Progenitor cell of endocrine pancreas (in vitro differentiated cells): ENCODE measurements around the gene SYP. TPM values are rescaled to one million over a fixed set of nuclear protein-coding genes. Genes with fewer than 3 reads are reported as not detected.

Source experiments
- DNase-seq: peaks from one replicate; pipeline ENCODE4 v3.0.0; 2021; ENCODE audit warnings: low spot score; ENCODE audit not compliant: unreplicated experiment
- H3K27ac Mint-ChIP-seq: 2 replicates; pipeline ENCODE4 v1.8.0; 2021; ENCODE audit warnings: mild to moderate bottlenecking, moderate library complexity, mixed read lengths
- H3K27me3 Mint-ChIP-seq: 2 replicates; pipeline ENCODE4 v1.8.0; 2021; ENCODE audit warnings: mixed read lengths
- H3K36me3 Mint-ChIP-seq: 2 replicates; pipeline ENCODE4 v1.8.0; 2022; ENCODE audit warnings: mixed read lengths; ENCODE audit not compliant: insufficient read depth
- H3K4me1 Mint-ChIP-seq: 2 replicates; pipeline ENCODE4 v1.8.0; 2021; ENCODE audit warnings: low read depth, mixed read lengths
- H3K4me3 Mint-ChIP-seq: 2 replicates; pipeline ENCODE4 v1.8.0; 2021; ENCODE audit warnings: low read depth, mild to moderate bottlenecking, moderate library complexity, mixed read lengths
- H3K9me3 Mint-ChIP-seq: 2 replicates; pipeline ENCODE4 v1.8.0; 2021; ENCODE audit warnings: low read depth, mixed read lengths
- CTCF ChIP-seq: fragments of 200-600 bp; sonication (generic); IDR thresholded peaks from one replicate; pipeline ENCODE4 v1.5.0; 2021; ENCODE audit warnings: antibody characterized with exemption, mild to moderate bottlenecking; ENCODE audit not compliant: unreplicated experiment
- total RNA-seq: library from RNA; stranded (reverse); gene quantifications from 2 replicates; pipeline ENCODE4 v1.2.1, GENCODE V29; 2021

The SYP gene
- total RNA-seq, 1 donor from 2014 or later = 11.4 TPM

DNA sequence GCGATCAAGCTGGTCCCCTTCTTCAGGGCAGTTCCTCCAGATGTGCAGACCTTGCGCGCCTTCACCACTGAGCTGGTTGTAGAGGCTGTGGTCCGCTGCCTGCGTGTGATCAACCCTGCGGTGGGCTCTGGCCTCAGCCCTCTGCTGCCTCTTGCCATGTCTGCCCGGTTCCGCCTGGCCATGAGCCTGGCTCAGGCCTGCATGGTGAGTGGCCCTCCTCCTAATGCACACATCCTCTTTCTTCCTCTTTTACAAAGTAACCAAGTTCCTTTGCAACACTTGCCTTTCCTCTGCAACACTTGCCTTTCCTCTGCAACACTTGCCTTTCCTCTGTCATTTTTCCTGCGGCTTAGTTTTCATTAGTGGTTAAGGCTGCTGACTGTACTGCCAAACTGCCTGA is 37.1 kb upstream of the SYP start:
- no peak overlapping the region for H3K27ac Mint-ChIP-seq

GRCh38 chrX:49233887-49234555 is 34.0 kb upstream of the SYP start:
- no peak overlapping the region for H3K4me3 Mint-ChIP-seq
- no peak for DNase-seq
- peaks cover 2% of the 10 kb centered on the region for H3K4me1 Mint-ChIP-seq
- H3K9me3 Mint-ChIP-seq = peaks cover 9% of the 10 kb centered on the region
- peaks cover 1% of the 10 kb centered on the region for H3K36me3 Mint-ChIP-seq
- H3K27ac Mint-ChIP-seq = no peak overlapping the region
- TF ChIP-seq CTCF = no peak
- H3K27me3 Mint-ChIP-seq = no peaks in the 10 kb centered on the region

More for the DNA sequence above, 37.1 kb upstream of the SYP start:
- Mint-ChIP-seq H3K4me1 (peaks cover 2% of the 10 kb centered on the region), H3K4me3 (peak overlapping the region; percentile 55), H3K27me3 (no peaks in the 10 kb centered on the region), H3K36me3 (peaks cover 3% of the 10 kb centered on the region), H3K9me3 (peaks cover 6% of the 10 kb centered on the region)
- no peak for TF ChIP-seq CTCF
- no peak for DNase-seq

- DNase-seq = no peak
- Mint-ChIP-seq H3K4me1 (peaks cover 2% of the 10 kb centered on the region), H3K36me3 (peaks cover 1% of the 10 kb centered on the region), H3K9me3 (peaks cover 9% of the 10 kb centered on the region), H3K4me3 (no peak within 1 kb of the TSS), H3K27me3 (no peaks in the 10 kb centered on the region), H3K27ac (peak within 1 kb of the TSS; percentile 22)
- TF ChIP-seq CTCF = no peak
Observed at GRCh38 chrX:49233176-49233575, 33.2 kb upstream of the SYP start, which contains the start of gene CACNA1F. TSS of gene CACNA1F (minus strand) at chrX:49233340. CDS start at chrX:49233309, 31 bp downstream.

DNA sequence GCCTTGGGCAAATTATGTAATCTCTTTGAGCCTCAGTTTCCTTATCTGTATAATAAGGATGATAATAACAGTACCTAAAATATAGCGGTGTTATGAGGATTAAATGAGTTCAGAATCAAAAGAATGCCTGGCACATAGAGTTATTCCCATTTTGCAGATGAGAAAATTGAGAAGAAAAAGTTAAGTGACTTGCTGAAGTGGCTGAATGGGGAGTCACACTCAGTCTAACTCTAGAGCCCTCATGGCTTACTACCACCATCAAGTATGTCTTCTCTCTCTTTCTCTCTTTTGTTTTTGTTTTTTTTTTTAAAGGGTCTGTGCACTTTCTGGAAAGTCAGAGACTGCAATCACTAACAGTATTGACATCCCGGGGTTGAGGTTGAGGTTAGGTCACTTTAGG is 32.5 kb upstream of the SYP start:
- peaks cover 4% of the 10 kb centered on the region for H3K27me3 Mint-ChIP-seq
- H3K36me3 Mint-ChIP-seq = peaks cover 1% of the 10 kb centered on the region
- H3K4me1 Mint-ChIP-seq = peaks cover 2% of the 10 kb centered on the region
- no peak overlapping the region for H3K4me3 Mint-ChIP-seq
- H3K27ac Mint-ChIP-seq = peak overlapping the region; percentile 22
- peaks cover 13% of the 10 kb centered on the region for H3K9me3 Mint-ChIP-seq
- TF ChIP-seq CTCF = no peak
- no peak for DNase-seq

- H3K9me3 Mint-ChIP-seq = peaks cover 10% of the 10 kb centered on the region
- peaks cover 4% of the 10 kb centered on the region for H3K27me3 Mint-ChIP-seq
- DNase-seq = no peak
- no peak overlapping the region for H3K4me3 Mint-ChIP-seq
- no peak for TF ChIP-seq CTCF
- H3K27ac Mint-ChIP-seq = no peak overlapping the region
- H3K4me1 Mint-ChIP-seq = peaks cover 2% of the 10 kb centered on the region
- H3K36me3 Mint-ChIP-seq = peaks cover 1% of the 10 kb centered on the region
Observed at GRCh38 chrX:49231333-49232000, 31.5 kb upstream of the SYP start.
